Progenitor cell of endocrine pancreas (in vitro differentiated cells): ENCODE data around the gene IL34. TPM values are rescaled to one million over a fixed set of nuclear protein-coding genes. Genes with fewer than 3 reads are reported as not detected.

Experiments used
- DNase-seq: peaks from one replicate; pipeline ENCODE4 v3.0.0; 2021; ENCODE audit warnings: low spot score; ENCODE audit not compliant: unreplicated experiment
- H3K27ac Mint-ChIP-seq: 2 replicates; pipeline ENCODE4 v1.8.0; 2021; ENCODE audit warnings: mild to moderate bottlenecking, moderate library complexity, mixed read lengths
- H3K27me3 Mint-ChIP-seq: 2 replicates; pipeline ENCODE4 v1.8.0; 2021; ENCODE audit warnings: mixed read lengths
- H3K36me3 Mint-ChIP-seq: 2 replicates; pipeline ENCODE4 v1.8.0; 2022; ENCODE audit warnings: mixed read lengths; ENCODE audit not compliant: insufficient read depth
- H3K4me1 Mint-ChIP-seq: 2 replicates; pipeline ENCODE4 v1.8.0; 2021; ENCODE audit warnings: low read depth, mixed read lengths
- H3K4me3 Mint-ChIP-seq: 2 replicates; pipeline ENCODE4 v1.8.0; 2021; ENCODE audit warnings: low read depth, mild to moderate bottlenecking, moderate library complexity, mixed read lengths
- H3K9me3 Mint-ChIP-seq: 2 replicates; pipeline ENCODE4 v1.8.0; 2021; ENCODE audit warnings: low read depth, mixed read lengths
- CTCF ChIP-seq: fragments of 200-600 bp; sonication (generic); IDR thresholded peaks from one replicate; pipeline ENCODE4 v1.5.0; 2021; ENCODE audit warnings: antibody characterized with exemption, mild to moderate bottlenecking; ENCODE audit not compliant: unreplicated experiment
- total RNA-seq: library from RNA; stranded (reverse); gene quantifications from 2 replicates; pipeline ENCODE4 v1.2.1, GENCODE V29; 2021

IL34 gene
- total RNA-seq, 1 donor from 2014 or later = not detected

GRCh38 chr16:70601576-70602575, 44.5 kb upstream of the IL34 start:
- DNase-seq = no peak
- no peak for TF ChIP-seq CTCF
- H3K27me3 Mint-ChIP-seq = peaks cover 14% of the 10 kb centered on the region
- H3K36me3 Mint-ChIP-seq = no peaks in the 10 kb centered on the region
- no peaks in the 10 kb centered on the region for H3K4me1 Mint-ChIP-seq
- H3K9me3 Mint-ChIP-seq = no peaks in the 10 kb centered on the region
- H3K4me3 Mint-ChIP-seq = no peak overlapping the region
- H3K27ac Mint-ChIP-seq = no peak overlapping the region

GRCh38 chr16:70602831-70603230, 43.5 kb upstream of the IL34 start:
- no peak overlapping the region for H3K27ac Mint-ChIP-seq
- H3K4me3 Mint-ChIP-seq = no peak overlapping the region
- TF ChIP-seq CTCF = no peak
- DNase-seq = no peak
- no peaks in the 10 kb centered on the region for H3K9me3 Mint-ChIP-seq
- no peaks in the 10 kb centered on the region for H3K36me3 Mint-ChIP-seq
- peaks cover 14% of the 10 kb centered on the region for H3K27me3 Mint-ChIP-seq
- no peaks in the 10 kb centered on the region for H3K4me1 Mint-ChIP-seq

- Mint-ChIP-seq H3K4me1 (no peaks in the 10 kb centered on the region), H3K4me3 (no peak overlapping the region), H3K27me3 (peaks cover 16% of the 10 kb centered on the region), H3K36me3 (no peaks in the 10 kb centered on the region), H3K9me3 (no peaks in the 10 kb centered on the region), H3K27ac (no peak overlapping the region)
- DNase-seq = no peak
- no peak for TF ChIP-seq CTCF
Observed at GRCh38 chr16:70604407-70605282, 41.7 kb upstream of the IL34 start.

GRCh38 chr16:70605283-70605657, 41.1 kb upstream of the IL34 start:
- no peaks in the 10 kb centered on the region for H3K4me1 Mint-ChIP-seq
- no peaks in the 10 kb centered on the region for H3K9me3 Mint-ChIP-seq
- no peak overlapping the region for H3K4me3 Mint-ChIP-seq
- no peak overlapping the region for H3K27ac Mint-ChIP-seq
- no peaks in the 10 kb centered on the region for H3K36me3 Mint-ChIP-seq
- H3K27me3 Mint-ChIP-seq = peaks cover 13% of the 10 kb centered on the region
- no peak for TF ChIP-seq CTCF
- no peak for DNase-seq

- H3K27ac Mint-ChIP-seq = no peak overlapping the region
- H3K36me3 Mint-ChIP-seq = no peaks in the 10 kb centered on the region
- TF ChIP-seq CTCF = no peak
- H3K4me3 Mint-ChIP-seq = no peak overlapping the region
- no peaks in the 10 kb centered on the region for H3K4me1 Mint-ChIP-seq
- no peaks in the 10 kb centered on the region for H3K9me3 Mint-ChIP-seq
- H3K27me3 Mint-ChIP-seq = peaks cover 18% of the 10 kb centered on the region
- no peak for DNase-seq
Observed at GRCh38 chr16:70608521-70608920, 37.8 kb upstream of the IL34 start.
